GM15510 (cell line): ENCODE results near the gene GKAP1.

Experiments
- POLR2A ChIP-seq: IDR thresholded peaks from 3 replicates; pipeline ENCODE4 v1.6.1; 2011; ENCODE audit warnings: borderline replicate concordance; ENCODE audit not compliant: insufficient read length; ENCODE audit errors: extremely low read depth

The GKAP1 gene

DNA sequence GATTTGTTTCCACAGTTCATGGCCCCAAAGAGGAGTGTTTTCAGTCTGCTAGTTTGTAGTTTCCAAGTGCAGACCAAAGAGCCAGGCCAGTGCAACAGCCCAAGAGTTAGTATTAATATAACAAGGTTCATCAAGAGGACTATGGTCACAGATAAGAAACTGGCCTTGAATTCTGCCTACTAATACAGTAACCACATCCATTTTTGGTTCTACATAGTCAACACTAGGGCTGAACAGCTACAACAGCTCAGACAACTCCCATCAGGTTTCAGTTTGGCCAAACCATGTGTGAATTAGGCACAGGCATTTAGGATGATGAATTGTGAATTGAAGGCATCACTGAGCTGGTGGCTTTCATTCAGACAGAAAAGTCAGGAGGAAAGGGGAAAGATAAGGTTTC is 96.1 kb downstream of the GKAP1 start:
- no peak for TF ChIP-seq POLR2A

DNA sequence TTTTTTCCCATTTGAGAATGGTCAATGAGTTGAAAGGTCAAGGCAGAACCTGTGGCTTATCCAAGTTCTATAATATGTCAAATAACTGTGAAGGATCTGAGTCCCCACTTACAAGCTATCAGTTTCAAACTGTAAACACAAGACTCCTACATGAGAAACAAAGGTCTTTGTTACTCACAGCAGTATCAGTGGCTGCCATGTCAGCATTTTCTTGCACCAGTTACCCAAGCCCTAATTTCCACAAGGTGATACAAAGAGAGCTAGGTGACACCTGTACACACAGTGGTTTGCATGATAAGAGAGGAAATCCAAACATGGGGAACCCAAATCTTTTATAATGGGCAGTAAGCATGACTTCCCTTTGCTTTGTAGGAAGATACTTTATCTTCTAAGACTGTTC is 101.8 kb downstream of the GKAP1 start:
- no peak for TF ChIP-seq POLR2A

DNA sequence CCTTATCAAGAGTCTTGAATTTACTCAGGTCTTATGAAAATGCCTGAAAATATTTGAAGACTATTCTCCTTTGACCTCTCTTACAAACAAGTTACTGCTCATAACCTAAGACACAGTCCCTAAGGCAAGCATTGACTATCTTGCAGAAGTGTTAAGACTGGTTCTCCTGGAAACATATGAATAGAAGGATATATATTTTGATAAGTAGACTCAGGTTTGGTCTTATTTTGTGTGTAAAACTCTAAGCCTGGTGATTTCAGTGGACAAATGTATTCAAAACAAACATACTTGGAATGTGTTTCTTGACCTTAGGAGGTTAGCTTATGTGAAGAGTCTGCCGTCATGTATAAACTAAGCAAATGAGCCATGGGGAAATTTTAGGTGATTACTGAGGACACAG is 102.3 kb downstream of the GKAP1 start:
- no peak for TF ChIP-seq POLR2A

DNA sequence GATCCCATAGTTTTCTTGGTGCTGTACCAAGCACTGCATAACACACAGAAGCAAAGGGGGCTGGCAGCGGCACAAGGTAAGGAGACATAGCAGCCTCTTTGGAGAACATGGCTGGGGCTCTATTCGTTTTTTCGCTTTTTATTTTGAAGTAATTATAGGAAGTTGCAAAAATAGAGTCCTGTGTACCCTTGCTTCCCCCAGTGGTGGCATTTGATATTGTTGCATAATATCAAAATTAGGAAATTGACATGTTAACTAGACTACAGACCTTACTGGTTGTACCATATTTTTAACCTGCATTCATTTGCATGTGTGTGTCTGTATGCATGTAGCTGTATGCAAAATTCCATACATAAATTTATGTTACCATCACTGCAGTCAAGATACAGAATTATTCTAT is 103.2 kb downstream of the GKAP1 start:
- no peak for TF ChIP-seq POLR2A

DNA sequence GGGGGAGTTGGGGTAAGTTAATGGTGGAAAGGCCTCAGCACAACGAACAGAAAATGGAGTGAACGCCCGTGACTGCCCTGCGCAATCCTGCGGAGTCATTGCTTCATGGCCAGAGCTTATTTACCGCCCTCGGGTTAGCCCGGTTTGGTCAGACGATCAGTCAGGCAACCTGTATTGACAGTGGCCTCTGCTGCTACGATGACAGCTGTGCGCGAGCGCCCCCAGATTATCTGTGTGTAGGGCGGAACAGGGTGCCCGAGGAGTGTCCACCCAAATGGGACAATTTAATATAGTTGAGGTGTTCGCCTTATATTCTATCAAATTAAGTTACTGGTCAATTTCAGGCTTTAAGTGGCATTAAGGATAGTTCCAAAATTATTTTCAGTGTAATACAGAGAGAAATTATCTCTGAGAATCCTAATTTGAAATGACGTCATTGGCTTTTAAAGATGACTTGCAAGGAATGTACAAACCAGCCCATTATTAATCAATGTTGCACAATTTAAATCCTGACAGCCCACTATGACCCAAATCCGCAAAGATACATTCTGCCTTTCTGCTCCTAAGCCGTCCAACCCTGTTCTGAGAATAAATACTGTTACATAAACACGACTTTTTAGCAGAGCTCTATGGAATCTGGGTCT is 108.9 kb downstream of the GKAP1 start:
- no peak for TF ChIP-seq POLR2A

DNA sequence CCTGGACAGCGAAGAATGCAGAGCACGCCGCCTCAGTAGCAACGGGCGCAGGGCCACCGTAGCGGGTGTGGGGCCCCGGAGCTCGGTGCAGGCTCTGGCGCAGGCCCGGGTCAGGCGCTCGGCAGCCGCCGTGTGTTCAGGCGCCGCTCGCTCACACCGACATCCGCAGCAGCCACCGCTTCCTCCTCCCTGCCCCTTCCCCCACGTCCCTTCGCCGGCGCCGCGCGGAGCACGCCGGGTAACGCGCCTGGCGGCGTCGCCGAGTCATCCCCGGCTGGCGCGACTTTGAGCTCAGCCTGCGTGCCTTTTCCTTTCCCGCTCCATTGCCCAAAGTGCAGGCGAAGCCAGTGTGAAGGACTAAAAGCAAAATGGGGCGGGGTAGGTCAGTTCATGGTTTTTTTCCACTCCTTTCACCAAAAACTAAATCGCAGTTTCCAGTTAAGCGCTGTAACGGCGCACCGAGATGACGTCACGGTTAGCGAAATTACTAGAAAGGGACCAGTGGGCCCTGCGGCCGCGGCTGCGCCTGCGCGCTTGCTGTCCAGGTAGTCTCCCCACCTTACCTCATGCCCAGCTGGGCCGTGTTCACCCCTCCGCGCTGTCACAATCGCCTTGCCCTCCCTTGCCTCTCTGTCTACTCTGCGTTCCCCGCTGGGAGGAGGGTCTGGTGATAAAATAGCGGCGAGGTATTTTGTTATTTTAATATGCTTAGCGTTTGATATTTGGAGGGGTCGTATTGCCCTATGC is 109.6 kb downstream of the GKAP1 start, which contains the start of gene UBQLN1:
TSS of gene UBQLN1 (minus strand) at position 191 of the 747 bp plus-strand sequence. CDS start 279 bp downstream, outside the sequence.
- peak; percentile 93 for TF ChIP-seq POLR2A

DNA sequence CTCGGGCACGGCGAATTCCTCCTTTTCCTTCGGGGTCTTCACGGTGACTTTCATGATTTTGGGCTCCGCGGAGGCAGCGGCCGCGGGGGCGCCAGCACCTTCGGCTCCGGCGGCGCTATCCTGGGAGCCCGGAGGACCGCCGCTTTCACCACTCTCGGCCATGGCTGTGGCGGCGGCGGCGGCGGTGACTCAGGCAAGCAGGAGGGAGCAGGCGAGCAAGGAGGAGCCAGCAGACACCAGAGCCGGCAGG is 110.1 kb downstream of the GKAP1 start:
- no peak for TF ChIP-seq POLR2A

DNA sequence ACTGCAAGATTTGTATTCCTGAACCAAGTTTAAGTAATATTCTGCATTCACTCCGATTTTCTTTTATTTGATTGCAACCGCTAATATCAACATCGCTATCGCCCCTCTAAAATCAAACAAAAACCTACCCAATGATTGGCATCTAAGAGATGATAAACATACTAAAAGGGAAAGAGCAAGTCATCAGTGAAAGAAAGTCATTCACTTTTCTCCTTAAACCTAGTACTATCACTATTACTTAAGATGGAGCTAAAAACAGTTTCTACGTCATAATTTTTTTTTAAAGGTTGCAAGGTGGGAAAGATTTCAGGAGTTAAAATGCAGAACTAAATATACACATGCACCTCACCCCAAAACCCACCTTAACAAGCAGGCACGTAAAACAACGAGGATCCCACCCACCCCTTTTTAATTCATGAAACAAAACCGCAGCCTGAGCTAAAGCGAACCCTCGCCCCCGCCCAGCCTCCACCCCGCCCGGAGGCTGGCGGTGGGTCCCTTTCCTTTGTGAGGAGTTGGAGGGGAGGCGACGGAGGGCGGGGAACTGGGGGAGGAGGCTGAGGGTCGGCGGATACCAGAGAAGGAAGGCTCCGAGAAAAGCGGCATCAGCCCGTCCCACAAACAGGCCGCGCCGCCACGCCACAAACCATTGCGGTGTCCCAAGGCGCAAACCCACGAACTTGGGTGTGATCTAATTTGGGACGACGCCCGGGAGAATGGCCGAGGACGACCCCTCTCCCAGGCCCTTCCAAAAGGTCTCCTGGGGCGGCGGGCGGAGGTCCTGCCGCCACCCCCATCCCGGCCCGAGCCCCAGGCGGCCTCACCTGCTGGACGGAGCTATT is 110.7 kb downstream of the GKAP1 start:
- peak; percentile 17 for TF ChIP-seq POLR2A

DNA sequence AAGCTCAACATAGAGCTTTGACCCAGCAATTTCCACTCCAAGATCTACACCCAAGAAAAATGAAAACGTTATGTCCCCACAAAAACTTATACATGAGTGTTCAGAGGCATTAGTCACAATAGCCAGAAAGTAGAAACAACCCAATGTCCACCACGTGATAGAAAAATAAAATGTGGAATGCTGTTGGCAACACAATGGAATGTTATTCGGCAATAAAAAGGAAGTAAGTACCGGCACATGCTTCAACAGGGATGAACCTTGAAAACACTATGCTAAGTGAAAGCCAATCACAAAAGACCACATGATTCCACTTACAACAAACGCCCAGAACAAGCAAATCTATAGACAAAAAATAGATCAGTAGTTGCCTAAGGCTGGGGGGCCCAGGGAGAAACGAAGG is 115.8 kb downstream of the GKAP1 start:
- TF ChIP-seq POLR2A, result no peak

DNA sequence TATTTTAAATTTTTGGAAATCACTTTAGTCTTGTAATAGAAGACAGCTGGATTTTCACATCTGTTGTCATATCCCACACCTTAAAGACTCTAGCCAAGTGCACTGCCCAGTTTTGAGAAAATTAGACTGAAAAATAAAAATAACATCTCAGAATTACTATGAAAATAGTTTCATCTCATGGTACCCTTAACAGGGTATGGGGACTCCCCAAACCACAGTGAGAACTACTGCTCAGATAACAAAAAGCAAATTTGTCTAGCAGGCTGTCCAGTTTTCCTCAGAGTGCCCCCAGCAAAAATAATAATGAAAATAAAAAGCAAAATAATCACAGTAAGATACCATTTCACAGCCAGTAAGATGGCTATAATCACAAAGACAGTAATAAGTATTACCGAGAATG is 116.3 kb downstream of the GKAP1 start:
- no peak for TF ChIP-seq POLR2A

DNA sequence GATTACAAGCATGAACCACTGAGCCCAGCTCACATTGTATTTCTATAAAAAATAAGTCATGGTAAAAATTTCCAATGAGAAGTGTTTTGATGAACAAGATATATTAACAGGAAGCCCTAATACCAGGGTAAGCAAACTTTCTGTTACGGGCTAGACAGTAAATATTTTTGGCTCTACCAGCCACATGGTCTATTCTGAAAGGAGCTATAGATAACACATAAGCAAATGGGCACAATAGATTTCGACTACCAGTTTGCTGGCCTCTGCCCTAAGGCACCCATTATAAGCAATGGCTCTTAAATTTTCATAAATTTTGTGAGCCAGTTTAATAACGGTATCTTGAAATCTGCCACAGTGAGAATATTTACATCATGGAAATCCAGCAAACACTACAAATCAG is 118.0 kb downstream of the GKAP1 start:
- no peak for TF ChIP-seq POLR2A

DNA sequence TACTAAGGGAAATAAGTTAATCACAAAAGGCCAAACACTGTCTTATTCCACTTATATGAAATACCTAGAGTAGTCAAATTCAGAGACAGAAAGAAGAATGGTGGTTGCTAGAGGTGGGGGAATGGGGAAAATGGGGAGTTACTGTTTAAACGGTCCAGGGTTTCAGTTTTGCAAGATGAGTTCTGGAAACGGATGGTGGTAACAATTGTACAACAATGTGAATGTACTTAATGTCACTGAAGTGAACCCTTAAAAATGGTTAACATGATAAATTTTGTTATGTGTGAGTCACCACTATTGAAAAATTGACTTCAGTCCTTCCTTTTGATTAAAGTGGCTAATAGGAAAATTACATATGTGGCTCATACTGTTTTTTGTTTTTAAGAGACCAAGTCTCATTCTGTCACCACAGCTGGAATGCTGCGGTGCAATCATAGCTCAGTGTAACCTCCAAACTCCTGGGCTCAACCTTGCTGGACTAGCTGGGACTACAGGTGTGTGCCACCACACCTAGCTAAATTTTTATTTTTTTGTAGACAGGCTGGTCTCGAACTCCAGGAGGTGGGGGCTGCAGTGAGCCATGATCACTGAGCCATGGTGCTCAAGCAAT is 118.5 kb downstream of the GKAP1 start:
- no peak for TF ChIP-seq POLR2A

DNA sequence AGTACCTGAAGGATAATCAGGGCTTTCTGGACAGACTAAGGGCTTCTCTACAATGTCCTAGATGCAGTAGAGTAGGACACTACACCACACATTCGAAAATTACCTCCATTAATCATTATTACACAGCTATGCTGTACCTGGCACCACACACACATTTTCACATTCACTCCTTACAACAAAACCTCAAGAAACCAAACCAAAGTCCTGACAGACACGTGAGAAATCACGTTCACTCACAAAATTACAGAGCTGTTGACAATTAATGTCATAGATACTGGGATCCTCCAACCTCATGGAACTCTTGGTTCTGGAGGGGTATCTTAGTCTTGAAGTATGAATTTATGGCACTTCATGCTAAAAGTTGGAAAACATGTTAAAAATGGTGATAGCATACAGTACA is 126.1 kb downstream of the GKAP1 start:
- no peak for TF ChIP-seq POLR2A
